SK-N-SH treated with all-trans-retinoic acid at 6 μM for 48 hours (cell line): Measurements from ENCODE around the gene DCAF5.

Experiments
- CSDC2 ChIP-seq: fragments of 250-450 bp; sonication (Bioruptor Pico); IDR thresholded peaks from 2 replicates; pipeline ENCODE4 v1.5.0; 2020; ENCODE audit warnings: mild to moderate bottlenecking, moderate library complexity
- CSRNP3 ChIP-seq: fragments of 250-450 bp; sonication (Bioruptor Pico); IDR thresholded peaks from 2 replicates; pipeline ENCODE4 v1.5.1; 2021; ENCODE audit warnings: mild to moderate bottlenecking, moderate library complexity
- PATZ1 ChIP-seq: fragments of 250-450 bp; sonication (Bioruptor Pico); IDR thresholded peaks from 2 replicates; pipeline ENCODE4 v1.8.0; 2020; ENCODE audit warnings: mild to moderate bottlenecking, moderate library complexity, borderline replicate concordance

DNA sequence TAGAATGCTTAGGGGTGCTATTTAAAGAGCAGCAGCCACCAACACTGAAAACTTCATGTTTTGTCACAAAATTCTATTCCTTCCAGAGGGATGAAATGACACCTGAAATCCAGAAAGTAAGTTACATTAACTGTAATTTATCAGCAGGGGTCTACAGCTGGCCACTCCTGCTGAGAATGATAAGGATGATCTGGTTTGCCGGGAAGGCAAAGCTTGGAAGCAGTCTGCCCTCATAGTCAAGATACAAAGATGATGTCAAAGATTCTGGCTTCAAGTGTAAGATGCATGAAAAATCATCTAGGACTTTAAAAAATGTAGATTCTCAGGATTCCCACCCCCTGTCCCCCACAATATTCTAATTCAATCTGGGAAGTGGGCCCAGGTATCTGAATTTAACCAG is 58.4 kb downstream of the DCAF5 start:
- TF ChIP-seq CSRNP3 (CRISPR knock-in tag) (no peak), PATZ1 (CRISPR knock-in tag) (no peak), CSDC2 (CRISPR knock-in tag) (no peak)
